Tibial artery (tissue), 4 donors: ENCODE results near the gene SLC25A21.

Experiments used
- DNase-seq, 2 donors: peaks; one replicate each; pipeline ENCODE4 v3.0.0-alpha.2; 2019
- H3K27ac ChIP-seq, 2 donors: fragments of 200-600 bp; sonication (generic) in 1 of 2; 1 replicate in 1 of 2; 2 replicates in 1 of 2; pipeline ENCODE4 v1.5.1; 2018 to 2019; ENCODE audit warnings: mild to moderate bottlenecking in 1 of 2
- H3K27me3 ChIP-seq, 2 donors: fragments of 200-600 bp; sonication (generic) in 1 of 2; one replicate each; pipeline versions ENCODE4 v1.5.1 to v1.6.0; 2016 to 2019
- H3K36me3 ChIP-seq, 3 donors: fragments of 200-600 bp; sonication (generic) in 2 of 3; one replicate each; pipeline ENCODE4 v1.5.1; 2016 to 2019; ENCODE audit warnings: mild to moderate bottlenecking in 2 of 3
- H3K4me1 ChIP-seq, 4 donors: fragments of 200-600 bp; sonication (generic) in 2 of 4; 1 replicate in 3 of 4; 2 replicates in 1 of 4; pipeline ENCODE4 v1.5.1; 2016 to 2019
- H3K4me3 ChIP-seq, 2 donors: fragments of 200-600 bp; sonication (generic) in 1 of 2; 1 replicate in 1 of 2; 2 replicates in 1 of 2; pipeline ENCODE4 v1.5.1; 2018 to 2019; ENCODE audit warnings: mild to moderate bottlenecking in 2 of 2
- H3K9me3 ChIP-seq, 3 donors: fragments of 200-600 bp; sonication (generic) in 1 of 3; one replicate each; pipeline ENCODE4 v1.5.1; 2016 to 2019
- CTCF ChIP-seq, 2 experiments: fragments of 200-600 bp in 1 of 2; fragments of 450-650 bp in 1 of 2; IDR thresholded peaks; one replicate each; pipeline ENCODE4 v1.5.1; 2017 to 2019; ENCODE audit warnings: antibody characterized with exemption in 2 of 2, mild to moderate bottlenecking in 1 of 2, moderate library complexity in 1 of 2
- intact Hi-C: fragments of 100-400 bp; cut with DNase I; formaldehyde crosslinking; loops from one replicate; pipeline ENCODE4 v1.15.0; 2023; ENCODE audit warnings: low total_unique reads

SLC25A21 gene

DNA sequence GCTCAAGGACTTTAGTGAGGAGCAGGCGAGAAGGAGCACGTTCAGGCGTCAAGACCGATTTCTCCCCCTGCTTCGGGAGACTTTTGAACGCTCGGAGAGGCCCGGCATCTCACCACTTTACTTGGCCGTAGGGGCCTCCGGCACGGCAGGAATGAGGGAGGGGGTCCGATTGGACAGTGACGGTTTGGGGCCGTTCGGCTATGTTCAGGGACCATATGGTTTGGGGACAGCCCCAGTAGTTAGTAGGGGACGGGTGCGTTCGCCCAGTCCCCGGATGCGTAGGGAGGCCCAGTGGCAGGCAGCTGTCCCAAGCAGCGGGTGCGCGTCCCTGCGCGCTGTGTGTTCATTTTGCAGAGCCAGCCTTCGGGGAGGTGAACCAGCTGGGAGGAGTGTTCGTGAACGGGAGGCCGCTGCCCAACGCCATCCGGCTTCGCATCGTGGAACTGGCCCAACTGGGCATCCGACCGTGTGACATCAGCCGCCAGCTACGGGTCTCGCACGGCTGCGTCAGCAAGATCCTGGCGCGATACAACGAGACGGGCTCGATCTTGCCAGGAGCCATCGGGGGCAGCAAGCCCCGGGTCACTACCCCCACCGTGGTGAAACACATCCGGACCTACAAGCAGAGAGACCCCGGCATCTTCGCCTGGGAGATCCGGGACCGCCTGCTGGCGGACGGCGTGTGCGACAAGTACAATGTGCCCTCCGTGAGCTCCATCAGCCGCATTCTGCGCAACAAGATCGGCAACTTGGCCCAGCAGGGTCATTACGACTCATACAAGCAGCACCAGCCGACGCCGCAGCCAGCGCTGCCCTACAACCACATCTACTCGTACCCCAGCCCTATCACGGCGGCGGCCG is 509.6 kb downstream of the SLC25A21 start:
- peak overlapping the region; percentile 35 to 46 for H3K27ac ChIP-seq
- H3K4me1 ChIP-seq = peaks cover 0 to 53% (median 46%) of the 10 kb centered on the region in 4 donors
- no peaks in the 10 kb centered on the region for H3K36me3 ChIP-seq
- DNase-seq = peak in 1 of 2 donors; percentile 79
- H3K27me3 ChIP-seq = peaks cover 9 to 97% of the 10 kb centered on the region in 2 donors
- TF ChIP-seq CTCF (IDR thresholded peaks at IDR 0.05) = peak in 1 of 2 experiments; percentile 13
- no peaks in the 10 kb centered on the region for H3K9me3 ChIP-seq
- intact Hi-C loops = no loop called here
- peak overlapping the region; percentile 48 to 57 for H3K4me3 ChIP-seq

DNA sequence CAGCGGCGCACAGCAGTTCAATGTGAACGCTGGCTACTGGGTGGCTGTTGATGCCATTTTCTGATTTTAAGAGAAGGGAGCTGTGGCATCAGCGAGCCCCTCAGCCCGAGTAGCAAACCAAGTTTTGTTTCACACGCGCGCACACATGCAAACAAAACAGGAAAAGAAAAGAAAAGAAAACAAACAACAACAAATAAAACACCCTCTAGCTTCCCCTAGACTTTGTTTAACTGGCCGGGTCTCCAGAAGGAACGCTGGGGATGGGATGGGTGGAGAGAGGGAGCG is 510.2 kb downstream of the SLC25A21 start:
- no peak for DNase-seq
- H3K4me3 ChIP-seq = peak overlapping the region; percentile 48 to 57
- H3K27me3 ChIP-seq = peaks cover 9 to 97% of the 10 kb centered on the region in 2 donors
- no peaks in the 10 kb centered on the region for H3K9me3 ChIP-seq
- H3K27ac ChIP-seq = peak overlapping the region; percentile 35 to 46
- H3K4me1 ChIP-seq = peaks cover 0 to 59% (median 52%) of the 10 kb centered on the region in 4 donors
- no peak for TF ChIP-seq CTCF (IDR thresholded peaks at IDR 0.05)
- H3K36me3 ChIP-seq = no peaks in the 10 kb centered on the region
- intact Hi-C loops = no loop called here

DNA sequence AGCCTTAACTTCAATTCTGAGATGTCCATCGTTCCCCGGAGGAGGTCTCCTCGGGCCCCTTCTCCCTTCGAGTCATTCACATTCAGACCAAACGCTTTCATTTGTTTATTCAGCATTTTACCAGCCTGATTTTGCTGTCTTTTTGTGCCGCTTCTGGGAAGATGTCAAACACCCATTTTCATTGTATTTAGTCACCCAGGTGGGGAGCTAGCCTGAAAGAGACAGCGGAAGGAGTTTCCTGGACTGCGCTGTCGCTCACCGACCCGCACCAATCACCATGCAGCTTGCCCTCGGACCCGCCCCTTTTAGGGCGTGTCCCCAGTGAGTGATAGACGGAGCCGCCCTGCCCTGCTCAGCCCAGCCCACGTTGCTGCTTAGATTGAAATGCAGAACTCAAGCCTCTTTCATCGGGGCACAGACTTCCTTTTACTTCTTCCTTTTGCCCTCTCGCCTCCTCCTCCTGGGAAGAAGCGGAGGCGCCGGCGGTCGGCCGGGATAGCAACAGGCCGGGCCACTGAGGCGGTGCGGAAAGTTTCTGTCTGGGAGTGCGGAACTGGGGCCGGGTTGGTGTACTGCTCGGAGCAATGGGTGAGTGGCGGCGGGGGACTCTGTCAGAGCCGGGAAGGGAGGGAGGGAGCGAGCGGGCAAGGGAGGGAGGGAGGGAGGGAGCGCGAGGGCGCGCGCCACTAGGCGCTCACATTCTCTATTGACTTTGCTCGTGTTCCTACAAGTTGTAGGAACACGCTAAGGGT is 510.7 kb downstream of the SLC25A21 start, which contains the start of gene PAX9:
PAX9 (plus strand) TSS at position 355 of the 752 bp plus-strand sequence; CDS start at position 585, 230 bp downstream.
- peaks cover 9 to 97% of the 10 kb centered on the region in 2 donors for H3K27me3 ChIP-seq
- peak; percentile 77 to 84 for DNase-seq
- peaks cover 0 to 62% (median 56%) of the 10 kb centered on the region in 4 donors for H3K4me1 ChIP-seq

DNA sequence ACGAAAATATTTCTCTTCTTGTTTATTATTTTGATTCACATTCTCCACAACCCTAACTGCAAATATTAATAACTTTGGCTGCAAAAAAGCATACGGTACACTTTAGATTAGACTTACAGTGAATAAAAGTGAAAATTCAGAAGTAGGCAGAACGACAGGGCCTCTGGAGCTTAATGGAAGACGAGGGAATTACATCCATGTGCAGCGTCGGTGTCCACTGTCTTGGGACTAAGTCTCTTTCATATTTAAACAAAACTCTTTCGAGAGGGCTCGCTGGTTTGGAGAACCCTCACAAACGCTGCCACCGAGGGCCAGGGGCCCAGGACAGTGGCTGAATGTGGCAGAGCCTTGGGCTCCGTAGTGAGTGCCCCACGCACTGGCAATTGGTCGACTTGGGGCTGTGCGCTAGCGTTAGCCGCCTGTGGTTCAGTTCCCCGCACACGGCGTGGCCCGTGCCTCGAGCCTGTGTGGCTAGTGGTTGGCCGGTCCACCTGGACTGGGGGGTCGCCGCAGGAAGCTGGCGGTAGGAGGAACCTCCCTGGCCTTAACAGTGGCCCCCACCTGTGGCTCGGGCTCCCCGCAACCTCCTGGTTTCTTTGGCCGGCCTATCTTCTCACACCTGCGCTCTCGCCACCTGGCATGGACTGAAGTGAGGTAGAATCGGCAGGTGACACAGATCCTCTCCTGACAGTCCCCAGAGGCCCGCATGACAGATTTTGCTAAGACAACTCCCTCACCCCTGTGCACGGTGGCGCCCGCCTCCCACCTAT is 511.5 kb downstream of the SLC25A21 start:
- H3K4me3 ChIP-seq = peak overlapping the region; percentile 48 to 57
- DNase-seq = no peak
- no peaks in the 10 kb centered on the region for H3K36me3 ChIP-seq
- peaks cover 9 to 97% of the 10 kb centered on the region in 2 donors for H3K27me3 ChIP-seq
- TF ChIP-seq CTCF (IDR thresholded peaks at IDR 0.05) = no peak
- intact Hi-C loops = no loop called here
- no peaks in the 10 kb centered on the region for H3K9me3 ChIP-seq
- no peak overlapping the region for H3K27ac ChIP-seq
- H3K4me1 ChIP-seq = peaks cover 0 to 67% (median 61%) of the 10 kb centered on the region in 4 donors

More for the DNA sequence above, 510.7 kb downstream of the SLC25A21 start, which contains the start of gene PAX9:
- Histone ChIP-seq H3K4me3 (peak within 1 kb of the TSS; percentile 48 to 57), H3K9me3 (no peaks in the 10 kb centered on the region), H3K27ac (peak within 1 kb of the TSS; percentile 35 to 46), H3K36me3 (no peaks in the 10 kb centered on the region)
- no peak for TF ChIP-seq CTCF (IDR thresholded peaks at IDR 0.05)
- intact Hi-C loops = no loop called here
